Sigmoid colon (tissue), 4 donors: ENCODE results near the gene VPS52.

Experiments used
- CTCF ChIP-seq, 4 experiments: fragments of 450-650 bp in 3 of 4; fragments of 200-600 bp in 1 of 4; IDR thresholded peaks; one replicate each; pipeline ENCODE4 v1.5.1; 2016 to 2019; ENCODE audit warnings: antibody characterized with exemption in 4 of 4, mild to moderate bottlenecking in 3 of 4, moderate library complexity in 2 of 4
- EP300 ChIP-seq, 4 donors: sonication (generic); formaldehyde crosslinking; IDR thresholded peaks; one replicate each; pipeline ENCODE4 v1.6.1; 2017; ENCODE audit warnings: antibody characterized with exemption in 4 of 4
- POLR2A ChIP-seq, 2 donors: fragments of 450-650 bp; IDR thresholded peaks; one replicate each; pipeline ENCODE4 v1.6.1; 2016; ENCODE audit warnings: antibody characterized with exemption in 2 of 2, mild to moderate bottlenecking in 2 of 2, moderate library complexity in 2 of 2
- POLR2AphosphoS5 ChIP-seq, 4 donors: sonication (generic); formaldehyde crosslinking; IDR thresholded peaks; one replicate each; pipeline ENCODE4 v1.6.1; 2017; ENCODE audit warnings: antibody characterized with exemption in 4 of 4

GRCh38 chr6:33321227-33321626 is 49.6 kb upstream of the VPS52 start:
- no peak for TF ChIP-seq CTCF (IDR thresholded peaks at IDR 0.05)
- TF ChIP-seq POLR2AphosphoS5 (IDR thresholded peaks at IDR 0.05): no peak
- TF ChIP-seq POLR2A (IDR thresholded peaks at IDR 0.05): no peak
- no peak for TF ChIP-seq EP300 (IDR thresholded peaks at IDR 0.05)
